HG03469 (cell line): ENCODE data around the gene CYP19A1.

ENCODE experiments used
- ATAC-seq: cut with Tn5 transposase; IDR thresholded peaks from one replicate; pipeline ENCODE4 v1.9.1; 2021; ENCODE audit warnings: mild to moderate bottlenecking, moderate library complexity, moderate number of reproducible peaks; ENCODE audit not compliant: unreplicated experiment

Gene CYP19A1

GRCh38 chr15:51226576-51227210, 111.7 kb downstream of the CYP19A1 start:
- ATAC-seq, result no peak

DNA sequence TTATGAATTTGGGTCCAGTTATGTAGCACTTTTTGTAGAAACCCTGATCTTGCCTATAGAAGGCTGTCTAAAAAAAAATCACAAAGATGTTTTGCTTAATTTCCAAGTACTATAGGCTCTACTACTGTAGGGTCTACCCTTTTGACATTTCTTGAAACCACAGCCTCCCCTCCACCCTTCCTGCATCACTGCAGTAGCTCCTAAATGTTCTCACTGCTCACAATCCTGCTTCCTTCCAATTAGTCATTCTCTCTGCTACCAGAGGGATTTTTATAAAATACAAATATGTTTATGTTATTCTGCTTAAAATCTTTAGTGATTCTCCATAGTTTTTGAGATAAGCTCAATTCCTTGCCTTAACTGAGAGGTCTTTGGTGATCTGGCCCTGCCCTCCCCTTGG, 114.0 kb downstream of the CYP19A1 start:
- ATAC-seq, result no peak

- no peak for ATAC-seq
Measured at GRCh38 chr15:51223771-51224229, 114.6 kb downstream of the CYP19A1 start.

DNA sequence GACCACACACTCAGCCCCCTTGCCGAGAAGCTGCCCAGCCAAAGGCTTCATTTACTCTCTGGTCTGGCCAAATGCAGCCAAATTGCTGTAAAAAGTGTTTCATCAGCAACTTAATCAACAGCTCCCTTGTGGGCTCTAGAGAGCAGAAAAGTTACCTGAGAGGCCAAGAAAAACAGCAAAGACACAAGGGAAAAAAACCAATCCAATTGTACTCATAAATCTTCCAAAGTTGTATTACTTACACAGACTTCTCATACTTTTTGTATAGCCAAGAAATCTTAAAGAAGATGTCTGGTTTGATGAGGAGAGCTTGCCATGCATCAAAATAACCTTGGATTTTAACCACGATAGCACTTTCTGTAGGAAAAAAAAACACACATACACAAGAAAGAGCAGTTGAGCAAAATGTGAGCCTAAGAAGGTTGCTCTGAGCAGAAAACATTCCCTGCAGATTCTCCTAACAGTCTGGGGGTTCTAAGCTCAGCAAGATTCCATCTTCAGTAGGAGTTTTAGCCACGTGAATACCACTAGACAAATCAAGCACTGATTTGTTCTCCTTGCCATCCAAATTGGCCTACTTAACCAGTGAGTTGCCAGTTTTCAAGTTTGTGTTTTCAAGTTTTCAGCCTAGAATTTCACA, 120.0 kb downstream of the CYP19A1 start:
- no peak for ATAC-seq

- ATAC-seq, result no peak
Measured at GRCh38 chr15:51212909-51213308, 125.5 kb downstream of the CYP19A1 start.

DNA sequence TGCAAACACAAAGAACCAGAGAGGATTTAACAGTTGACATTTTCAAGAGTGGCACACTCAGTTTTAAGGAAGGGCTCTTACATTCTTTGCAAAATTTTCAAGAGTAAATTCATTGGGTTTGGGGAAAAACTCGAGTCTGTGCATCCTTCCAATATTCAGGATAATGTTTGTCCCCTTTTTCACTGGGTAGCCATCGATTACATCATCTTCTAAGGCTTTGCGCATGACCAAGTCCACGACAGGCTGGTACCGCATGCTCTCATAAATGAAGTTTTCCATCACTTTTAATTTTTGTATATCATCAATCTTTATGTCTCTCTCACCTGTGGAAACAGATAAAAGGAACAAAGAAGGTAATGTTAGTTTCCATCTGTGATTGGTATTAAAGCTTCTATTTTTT, 126.2 kb downstream of the CYP19A1 start:
- no peak for ATAC-seq

DNA sequence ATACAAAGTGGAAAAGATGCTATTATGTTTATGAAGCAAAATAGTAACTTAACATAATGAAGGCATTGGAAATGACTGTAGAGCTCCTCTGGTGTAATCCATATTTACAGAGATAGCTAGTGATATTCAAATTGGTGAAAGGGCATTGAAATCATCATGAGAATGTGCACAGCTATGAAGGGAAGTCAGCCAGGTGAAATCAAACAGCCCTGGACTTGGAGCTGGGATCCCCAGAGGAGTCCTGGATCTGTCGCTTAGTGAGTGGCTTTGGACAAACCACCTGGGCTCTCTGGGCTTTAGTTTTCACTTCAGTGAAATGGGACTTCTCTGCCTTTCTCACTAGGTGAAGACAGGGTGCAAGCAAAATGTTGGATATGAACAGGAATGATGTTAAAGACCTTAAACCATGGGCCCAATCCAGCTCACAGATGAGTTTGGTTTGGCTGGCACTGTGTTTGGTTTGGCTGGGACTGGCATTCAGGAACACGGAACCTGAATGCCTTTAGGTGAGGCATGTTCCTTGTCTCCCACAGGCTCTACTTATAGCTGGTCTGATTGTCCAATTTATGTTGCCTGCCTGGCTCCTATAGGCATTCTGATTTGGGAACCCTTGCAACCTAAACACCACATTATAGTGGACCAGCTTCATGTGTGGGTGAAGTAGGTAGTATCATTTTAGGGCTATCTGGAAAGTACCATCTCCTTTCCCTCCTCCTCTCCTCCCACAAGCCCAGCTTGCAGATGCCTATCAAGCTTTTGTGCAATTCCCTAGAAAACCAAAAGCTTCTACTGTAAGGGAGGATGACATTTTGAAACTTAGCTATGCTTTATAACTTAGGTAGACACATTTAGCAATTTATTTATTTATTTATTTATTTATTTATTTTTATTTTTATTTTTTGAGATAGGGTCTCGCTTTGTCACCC, 133.1 kb downstream of the CYP19A1 start:
- no peak for ATAC-seq

DNA sequence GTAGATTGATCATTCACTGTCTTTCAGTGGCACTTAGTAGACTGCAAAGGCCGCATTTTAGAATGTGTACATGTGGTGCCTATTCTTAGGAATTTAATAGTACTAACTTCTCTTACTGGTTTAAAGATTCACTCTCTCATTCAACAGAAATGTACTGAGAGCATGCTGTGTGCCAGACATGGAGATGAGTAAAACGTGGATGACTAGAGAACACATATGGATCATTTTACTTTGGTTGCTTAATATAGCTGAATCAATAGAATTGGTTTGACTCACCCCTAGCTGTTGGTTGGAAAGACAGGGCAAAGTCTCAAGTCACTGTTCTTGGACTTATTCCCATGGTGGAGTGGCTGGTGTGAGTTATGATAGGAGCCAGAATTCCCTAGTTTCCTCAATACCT, 134.6 kb downstream of the CYP19A1 start:
- no peak for ATAC-seq

DNA sequence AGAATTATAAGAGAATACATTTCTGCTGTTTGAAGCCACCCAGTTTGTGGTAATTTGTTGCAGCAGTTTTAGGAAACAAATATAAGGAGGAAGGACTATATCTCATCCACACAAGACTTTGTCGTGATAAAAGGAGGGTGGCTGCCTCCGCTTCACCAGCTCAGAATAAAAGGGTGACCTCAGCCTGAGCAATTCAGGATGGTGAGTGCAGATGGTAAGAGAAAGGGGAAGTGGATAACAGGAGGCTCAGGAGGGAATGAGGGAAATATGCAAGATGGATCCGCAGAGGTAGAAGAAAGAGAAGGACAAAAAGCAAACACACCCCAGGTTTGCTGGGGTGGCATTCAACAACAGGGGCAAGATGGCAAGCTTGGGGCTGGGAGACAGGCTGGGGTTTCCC, 135.6 kb downstream of the CYP19A1 start:
- ATAC-seq, result no peak

GRCh38 chr15:51201581-51201980, 136.8 kb downstream of the CYP19A1 start:
- ATAC-seq, result no peak

GRCh38 chr15:51200792-51201191, 137.6 kb downstream of the CYP19A1 start:
- ATAC-seq, result no peak

- ATAC-seq, result no peak
Measured at GRCh38 chr15:51199541-51199940, 138.9 kb downstream of the CYP19A1 start.

DNA sequence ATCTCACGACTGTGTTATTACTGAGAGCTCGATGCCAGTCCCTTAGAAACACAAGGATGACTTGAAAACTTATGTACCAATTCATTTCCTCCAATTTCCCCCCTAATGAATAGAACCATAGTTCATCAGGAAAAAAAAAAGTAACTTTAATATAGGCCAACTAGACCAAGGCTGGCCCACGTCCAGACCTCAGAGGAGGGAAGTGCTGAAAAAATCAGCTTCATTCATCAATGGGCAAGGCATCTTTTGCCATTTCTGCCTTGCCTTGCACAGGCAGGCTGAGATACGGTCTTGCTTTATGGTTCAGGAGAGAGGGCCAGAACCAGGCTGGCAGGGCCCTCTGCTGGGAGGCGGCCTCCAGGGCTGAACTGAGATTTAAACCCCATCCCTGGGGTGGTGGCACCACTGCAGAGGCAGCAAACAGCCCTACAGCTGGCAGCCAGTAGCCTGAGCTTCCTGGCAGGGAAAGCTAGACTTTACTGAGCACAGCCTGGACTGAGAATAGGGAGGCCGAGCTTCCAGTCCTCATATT, 139.6 kb downstream of the CYP19A1 start:
- ATAC-seq, result no peak

- no peak for ATAC-seq
Measured at GRCh38 chr15:51195459-51195858, 142.9 kb downstream of the CYP19A1 start.

DNA sequence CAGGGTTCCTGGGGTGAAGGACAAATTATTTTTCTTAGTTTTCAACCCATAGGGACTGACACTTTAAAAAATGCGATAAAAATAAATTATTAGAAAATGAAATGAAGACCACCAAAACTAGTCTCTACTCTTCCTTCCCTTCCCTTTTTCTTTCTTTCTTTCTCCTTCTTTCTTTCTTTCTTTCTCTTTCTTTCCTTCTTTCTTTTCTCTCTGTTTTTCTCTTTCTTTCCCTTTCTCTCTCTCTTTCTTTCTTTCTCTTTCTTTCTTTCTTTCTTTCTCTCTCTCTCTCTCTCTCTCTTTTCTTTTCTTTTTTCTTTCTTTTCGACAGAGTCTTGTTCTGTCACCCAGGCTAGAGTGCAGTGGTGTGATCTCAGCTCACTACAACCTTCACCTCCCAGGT, 144.4 kb downstream of the CYP19A1 start:
- no peak for ATAC-seq

DNA sequence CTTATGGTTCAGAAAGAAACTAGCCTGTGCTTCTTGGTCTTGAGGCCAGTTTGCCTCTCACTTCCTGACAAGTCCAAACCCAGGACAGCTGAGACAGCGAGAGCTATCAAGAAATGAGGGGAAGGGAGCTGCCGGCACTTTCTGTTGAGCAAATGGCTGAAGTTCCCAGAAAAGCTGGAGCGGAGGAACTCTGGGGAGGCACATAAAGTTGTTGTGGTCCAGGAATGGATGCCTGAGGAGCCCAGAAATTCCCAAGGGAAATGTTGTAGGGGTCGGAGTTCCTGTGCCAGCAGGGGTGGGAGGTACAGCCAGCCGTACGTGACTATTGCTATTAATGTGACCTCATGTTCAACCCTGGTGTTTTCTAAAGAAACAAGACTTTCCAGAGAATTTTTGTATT, 144.9 kb downstream of the CYP19A1 start:
- ATAC-seq, result no peak

- ATAC-seq, result no peak
Measured at GRCh38 chr15:51192521-51193280, 145.7 kb downstream of the CYP19A1 start.

DNA sequence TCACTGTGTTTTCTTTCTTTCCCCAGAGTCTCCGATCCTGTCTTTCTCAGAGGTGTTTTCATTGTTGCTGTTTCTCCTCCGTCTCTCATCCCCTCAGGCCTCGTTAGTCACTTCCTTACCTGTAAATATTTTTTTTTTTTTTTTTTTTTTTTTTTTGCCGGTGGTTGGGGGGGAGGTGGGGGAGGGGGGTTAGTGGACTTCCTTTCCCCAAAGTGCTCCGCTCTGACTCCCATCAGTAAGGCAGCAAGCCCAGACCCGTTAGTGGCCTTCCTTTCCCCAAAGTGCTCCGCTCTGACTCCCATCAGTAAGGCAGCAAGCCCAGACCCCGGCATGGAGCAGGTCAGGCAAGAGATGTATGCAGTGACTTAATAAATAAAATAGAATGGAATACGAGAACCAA, 146.6 kb downstream of the CYP19A1 start:
- no peak for ATAC-seq

DNA sequence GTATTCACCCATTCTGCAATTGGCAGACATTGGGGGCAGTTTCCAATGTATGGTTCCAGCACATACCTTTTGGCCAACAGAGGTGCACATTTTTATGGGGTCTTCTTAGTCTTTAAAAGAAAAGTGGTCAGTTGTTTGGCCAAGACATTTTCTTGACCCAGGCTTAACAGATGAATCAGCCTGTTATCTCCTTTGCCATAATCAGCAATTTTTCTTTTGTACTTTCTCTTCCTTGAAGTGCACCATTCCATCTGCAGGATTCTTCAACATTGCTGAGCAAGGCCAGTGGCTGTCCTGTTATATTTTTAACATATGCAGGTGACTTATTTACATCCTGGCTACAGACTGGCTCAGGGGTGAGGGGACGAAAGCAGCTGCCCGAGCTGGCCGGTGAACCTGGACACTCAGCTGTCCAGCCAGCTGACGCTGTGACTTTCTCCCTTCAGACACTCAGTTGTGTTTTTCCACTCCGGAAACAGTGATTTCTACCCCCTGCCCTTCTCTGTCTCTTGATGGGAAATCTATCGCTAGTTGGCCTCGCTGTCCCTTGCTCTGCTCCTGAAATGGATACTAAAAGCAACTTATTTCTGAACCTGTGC, 147.2 kb downstream of the CYP19A1 start:
- ATAC-seq, result no peak

GRCh38 chr15:51190424-51191068, 147.8 kb downstream of the CYP19A1 start:
- ATAC-seq, result no peak
